Renal pelvis (tissue), 4 donors: ENCODE results near the gene HOXC13. TPM values are rescaled to one million over a fixed set of nuclear protein-coding genes. Genes with fewer than 3 reads are reported as not detected.

Experiments
- DNase-seq: peaks from one replicate; pipeline ENCODE4 v3.0.0-alpha.2; 2013
- polyA plus RNA-seq, 3 donors: library from polyadenylated mRNA; unstranded; fragments of 120-200 nt; gene quantifications; one replicate each; pipeline ENCODE4 v1.2.1, GENCODE V29; 2013; ENCODE audit not compliant: insufficient read length in 3 of 3

Gene HOXC13
- polyA plus RNA-seq, 3 donors, result not detected

GRCh38 chr12:53953831-53954693 lies 15.4 kb downstream of the HOXC13 start:
- DNase-seq, result no peak

DNA sequence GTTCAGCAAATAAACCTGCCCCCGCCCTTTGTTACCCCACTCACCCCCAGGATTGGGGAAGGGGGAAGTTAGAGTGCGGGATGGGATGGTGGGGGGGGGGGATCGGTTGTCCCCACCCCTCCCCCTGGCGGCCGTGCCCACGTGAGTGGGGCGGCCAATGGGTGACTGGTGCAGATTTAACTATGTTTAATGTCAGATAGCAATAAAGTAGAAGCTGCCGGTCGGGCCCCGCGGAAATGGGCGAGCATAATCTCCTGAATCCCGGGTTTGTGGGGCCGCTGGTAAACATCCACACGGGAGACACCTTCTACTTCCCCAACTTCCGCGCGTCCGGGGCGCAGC lies 16.0 kb downstream of the HOXC13 start, which contains the start of gene HOXC12:
TSS of gene HOXC12 (plus strand) at position 210 of the 342 bp plus-strand sequence. CDS start at position 237, 27 bp downstream.
- no peak for DNase-seq

DNA sequence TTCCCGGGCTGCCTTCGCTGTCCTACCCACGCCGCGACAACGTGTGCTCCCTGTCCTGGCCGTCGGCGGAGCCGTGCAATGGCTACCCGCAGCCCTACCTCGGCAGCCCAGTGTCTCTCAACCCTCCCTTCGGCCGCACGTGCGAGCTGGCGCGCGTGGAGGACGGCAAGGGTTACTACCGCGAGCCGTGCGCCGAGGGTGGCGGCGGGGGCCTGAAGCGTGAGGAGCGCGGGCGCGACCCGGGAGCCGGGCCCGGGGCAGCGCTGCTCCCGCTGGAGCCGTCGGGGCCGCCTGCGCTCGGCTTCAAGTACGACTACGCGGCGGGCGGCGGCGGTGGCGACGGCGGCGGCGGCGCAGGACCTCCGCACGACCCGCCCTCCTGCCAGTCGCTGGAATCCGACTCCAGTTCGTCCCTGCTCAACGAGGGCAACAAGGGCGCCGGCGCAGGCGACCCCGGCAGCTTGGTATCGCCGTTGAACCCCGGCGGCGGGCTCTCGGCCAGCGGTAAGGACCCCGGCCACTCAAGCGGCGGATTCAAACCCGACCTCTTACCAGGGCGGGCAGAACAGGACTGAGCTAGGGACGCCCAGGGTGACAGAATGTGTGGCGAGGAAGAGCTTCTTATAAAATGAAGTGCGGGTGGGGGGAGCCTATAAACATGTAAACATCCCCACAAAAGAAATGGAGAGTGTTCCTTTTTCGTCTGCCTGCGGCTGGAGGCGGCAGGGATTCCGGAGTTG lies 16.6 kb downstream of the HOXC13 start:
- DNase-seq, result no peak

- DNase-seq, result no peak
Observed at GRCh38 chr12:53955776-53956250, 17.2 kb downstream of the HOXC13 start.

- DNase-seq, result no peak
Observed at GRCh38 chr12:53956251-53956887, 17.7 kb downstream of the HOXC13 start.

DNA sequence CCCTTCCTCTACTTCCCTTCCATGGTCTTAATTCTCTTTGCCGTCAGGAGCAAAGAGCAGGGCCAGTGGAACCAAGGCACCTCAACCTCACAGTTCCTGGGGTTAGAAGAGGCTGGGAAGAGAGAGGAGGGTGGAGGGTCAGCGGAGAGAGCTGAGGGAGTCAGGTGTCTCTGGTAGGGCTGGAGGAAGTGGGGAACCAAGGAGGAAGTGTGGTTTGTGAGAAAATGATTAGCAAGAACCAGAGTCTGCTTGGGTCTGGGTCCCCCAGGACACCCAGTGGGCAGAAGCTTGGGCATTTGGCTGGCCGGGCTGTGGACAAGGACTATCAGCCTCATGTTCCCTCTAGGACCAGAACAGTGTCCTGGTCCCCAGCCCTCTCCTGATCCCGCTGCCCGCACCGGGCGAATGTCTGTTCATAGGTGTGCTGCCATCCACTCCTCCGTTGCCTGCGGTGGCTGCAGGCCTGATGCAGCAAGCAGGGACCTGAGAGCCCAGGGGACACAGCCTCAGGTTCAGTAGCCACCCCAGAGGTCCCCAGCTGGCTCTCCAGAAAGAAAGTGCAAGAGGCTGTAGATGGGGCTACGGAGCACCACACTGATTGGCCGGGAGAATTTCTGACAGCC lies 18.4 kb downstream of the HOXC13 start:
- DNase-seq, result no peak

- DNase-seq, result no peak
Observed at GRCh38 chr12:53958128-53958527, 19.5 kb downstream of the HOXC13 start.

DNA sequence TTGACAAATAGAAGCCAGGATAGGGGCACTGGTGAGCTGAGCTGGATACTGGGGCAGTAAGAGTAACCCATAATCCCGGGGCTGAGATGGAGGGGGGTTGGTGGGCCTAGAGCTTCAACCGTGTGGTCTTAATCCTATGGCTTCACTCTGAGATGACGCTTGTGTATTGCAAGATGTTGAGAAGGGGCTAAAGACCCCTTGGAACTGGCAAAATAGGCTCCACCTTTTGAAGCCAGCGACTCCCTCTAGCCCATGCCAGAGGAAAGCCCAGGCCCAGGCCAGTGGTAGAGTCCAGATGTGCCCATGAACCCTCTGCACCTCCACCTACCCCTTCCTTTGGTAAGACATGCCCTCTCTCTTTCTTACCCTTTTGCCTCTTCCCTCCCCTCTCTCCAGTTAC lies 20.7 kb downstream of the HOXC13 start:
- DNase-seq, result no peak

GRCh38 chr12:53960187-53961024 lies 21.8 kb downstream of the HOXC13 start:
- DNase-seq, result no peak

- no peak for DNase-seq
Observed at GRCh38 chr12:53961025-53961761, 22.6 kb downstream of the HOXC13 start.

- no peak for DNase-seq
Observed at GRCh38 chr12:53963005-53963404, 24.4 kb downstream of the HOXC13 start.

DNA sequence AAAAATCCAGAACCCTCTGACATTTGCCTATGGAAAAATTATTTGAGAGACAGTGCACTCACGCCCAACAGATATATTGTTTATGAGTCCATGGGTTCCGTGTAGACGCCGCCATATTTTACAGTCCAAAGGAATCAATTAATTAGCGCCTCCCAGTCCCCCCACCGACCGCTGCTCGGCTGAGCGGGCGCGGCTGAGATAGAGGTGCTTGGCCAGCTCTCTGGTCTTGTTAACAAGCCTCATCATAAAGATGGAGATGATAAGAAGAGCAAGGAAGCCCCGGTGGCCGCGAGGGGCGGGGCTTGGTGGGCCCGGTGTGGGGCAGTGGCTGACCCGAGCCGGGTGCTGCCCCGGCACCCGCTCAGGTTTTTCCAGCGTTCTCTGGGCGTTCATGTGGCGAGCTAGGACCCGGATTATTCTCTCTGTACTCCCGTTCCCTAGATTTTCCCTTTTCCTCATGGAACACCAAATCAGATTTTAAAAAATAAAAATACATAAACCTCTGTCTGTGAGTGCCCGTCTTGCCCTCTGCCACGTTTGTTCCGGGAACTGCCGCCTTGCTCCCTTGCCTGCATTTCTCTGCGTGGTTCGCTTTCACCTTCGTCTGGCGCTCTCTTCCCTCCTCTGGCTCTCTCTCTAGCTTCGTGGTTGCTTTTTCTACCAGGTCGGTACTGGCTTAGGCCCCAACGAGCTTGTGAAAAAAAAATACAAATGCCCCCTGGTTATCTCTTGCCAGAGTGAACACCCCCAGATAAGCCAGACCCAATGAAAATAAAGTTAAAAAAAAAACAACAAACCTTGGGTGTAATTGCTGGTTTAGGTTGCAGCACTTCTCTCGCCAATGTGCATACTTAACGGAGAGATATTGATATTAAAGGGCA lies 25.0 kb downstream of the HOXC13 start:
- DNase-seq, result no peak

DNA sequence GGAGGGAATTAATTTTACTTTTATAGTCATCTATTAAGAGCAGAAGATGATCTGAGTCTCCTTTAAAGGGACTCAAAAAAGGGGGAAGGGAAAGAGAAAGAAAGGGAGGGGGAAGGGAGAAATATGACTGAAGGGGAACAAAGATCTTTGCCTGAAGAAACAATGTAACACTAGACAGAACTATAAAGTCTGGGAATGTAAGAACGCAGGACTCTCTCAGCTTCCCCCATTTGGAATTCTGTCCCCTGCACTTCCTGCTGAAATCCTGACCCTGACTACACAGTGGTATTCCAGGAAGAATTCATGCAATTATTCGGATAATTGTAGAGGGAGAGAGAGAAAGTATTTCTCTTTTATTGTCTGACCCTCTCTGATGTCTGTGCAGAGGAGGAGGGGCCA lies 25.7 kb downstream of the HOXC13 start:
- DNase-seq, result no peak

- no peak for DNase-seq
Observed at GRCh38 chr12:53965281-53966084, 26.9 kb downstream of the HOXC13 start.

DNA sequence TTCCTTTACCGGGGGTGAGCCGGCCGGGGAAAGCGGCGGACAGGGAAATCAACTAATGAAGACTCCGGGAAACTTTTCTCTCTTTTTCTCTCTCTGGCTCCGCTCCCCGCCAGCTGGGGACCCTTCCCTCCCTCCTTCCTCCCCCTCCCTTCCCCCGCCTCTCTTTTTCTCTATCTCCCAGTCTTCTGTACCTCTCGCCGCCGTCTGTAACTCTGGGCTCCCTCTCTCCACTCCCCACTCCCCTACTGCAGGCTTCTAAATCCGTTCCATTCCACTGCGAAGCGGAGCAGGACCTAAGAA lies 27.4 kb downstream of the HOXC13 start:
- no peak for DNase-seq

GRCh38 chr12:53966385-53967133 lies 27.9 kb downstream of the HOXC13 start:
- DNase-seq, result no peak

GRCh38 chr12:53967421-53967925 lies 28.8 kb downstream of the HOXC13 start:
- no peak for DNase-seq
